ENCODE results near the gene PECR.

Gene PECR

DNA sequence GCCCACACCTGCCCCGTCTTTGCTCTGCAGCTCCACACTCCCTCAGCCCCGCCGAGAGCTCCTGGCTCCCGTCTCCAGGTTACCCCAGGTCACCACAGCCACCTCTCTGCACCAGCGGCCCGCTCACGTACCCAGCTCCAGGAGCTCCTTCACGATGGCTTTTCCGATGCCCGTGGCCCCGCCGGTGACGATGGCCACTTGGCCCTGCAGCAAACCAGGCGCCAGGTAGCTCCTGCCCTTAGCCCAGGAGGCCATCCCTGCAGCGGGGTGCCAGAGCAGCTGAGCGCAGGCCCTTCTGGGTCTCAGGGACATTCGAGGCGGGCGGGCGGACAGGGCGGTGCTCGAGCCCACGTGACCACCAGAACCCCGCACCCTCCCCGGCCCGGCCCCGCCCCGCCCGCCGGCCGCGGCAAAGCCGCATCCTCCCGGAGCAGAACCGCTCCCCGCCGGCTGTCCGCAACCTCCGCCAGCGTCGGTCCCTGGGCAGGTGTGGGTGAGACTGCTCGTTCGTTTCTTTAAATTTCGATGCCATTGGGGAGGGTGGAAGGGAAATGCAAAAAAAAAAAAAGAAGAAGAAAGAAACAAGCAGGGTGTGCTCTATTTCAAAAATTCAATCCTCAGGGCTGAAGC lies at the start of gene PECR, which contains the start of gene TMEM169:
Gene PECR, minus strand, starts transcription at position 323 of the 630 bp plus-strand sequence. Its CDS starts 68 bp downstream, at position 255.
Gene TMEM169, plus strand, starts transcription at position 433 of the 630 bp plus-strand sequence. CDS start 14,045 bp downstream, outside the sequence.
- DNase-seq (ENCODE audit: low read depth, low spot score) = no peak

DNA sequence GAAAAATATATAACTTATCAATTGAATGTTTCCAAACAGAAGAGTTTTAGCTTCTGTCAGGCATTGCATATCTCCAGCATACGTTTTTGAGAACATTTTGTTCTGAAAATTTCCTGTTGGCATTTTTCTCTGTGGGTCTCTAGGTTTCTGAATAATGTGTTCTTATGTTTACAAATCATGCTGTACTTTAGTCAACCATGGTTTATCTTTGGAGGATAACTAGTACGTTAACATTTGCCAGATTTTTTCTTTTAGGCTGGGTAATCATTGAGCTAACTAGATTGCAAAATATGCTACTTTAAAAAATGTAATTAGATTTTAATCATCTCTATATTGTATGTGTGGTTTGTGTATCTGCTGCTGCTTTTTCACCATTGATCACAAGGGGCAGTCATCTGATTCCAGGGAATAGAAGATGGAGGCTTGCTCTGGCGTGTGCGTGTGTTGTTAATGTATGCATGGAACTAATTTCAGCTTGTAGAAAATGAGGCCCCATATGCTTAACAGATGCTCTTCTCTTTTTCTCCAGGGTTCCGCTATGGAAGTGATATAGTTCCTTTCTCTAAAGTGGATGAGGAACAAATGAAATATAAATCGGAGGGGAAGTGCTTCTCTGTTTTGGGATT lies 48.9 kb upstream of the PECR start:
- no peak for DNase-seq (ENCODE audit: low read depth, low spot score)

DNA sequence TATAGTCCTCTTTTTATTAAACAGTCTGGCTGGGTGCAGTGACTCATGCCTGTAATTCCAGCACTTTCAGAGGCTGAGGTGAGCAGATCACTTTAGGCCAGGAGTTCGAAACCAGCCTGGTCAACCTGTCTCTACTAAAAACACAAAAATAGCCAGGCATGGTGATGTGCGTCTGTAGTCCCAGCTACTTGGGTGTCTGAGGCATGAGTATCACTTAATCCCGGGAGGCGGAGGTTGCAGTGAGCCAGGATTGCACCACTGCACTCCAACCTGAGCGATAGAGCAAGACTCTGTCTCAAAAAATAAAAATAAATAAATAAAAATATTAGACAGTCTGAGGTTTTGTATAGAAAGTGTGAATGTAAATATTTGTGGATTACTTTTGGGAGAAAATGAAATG lies 45.3 kb upstream of the PECR start:
- no peak for DNase-seq (ENCODE audit: low read depth, low spot score)

DNA sequence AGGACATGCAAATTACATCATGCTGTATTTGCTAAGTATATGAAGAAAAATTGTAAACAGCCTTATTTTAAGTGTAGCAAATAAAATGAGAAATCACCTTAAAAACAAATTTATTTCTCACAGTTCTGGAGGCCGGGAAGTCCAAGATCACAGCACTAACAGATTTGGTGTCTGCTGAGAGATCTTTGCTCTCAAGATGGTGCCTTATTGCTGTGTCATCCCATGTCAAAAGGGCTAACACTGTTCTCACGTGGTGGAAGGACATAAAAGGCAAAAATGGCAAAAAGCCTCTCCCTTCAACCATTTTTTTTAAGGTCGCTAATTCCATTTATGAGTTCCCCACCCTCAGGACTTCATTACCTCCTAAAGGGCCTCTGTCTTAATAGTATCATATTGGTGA lies 39.6 kb upstream of the PECR start:
- no peak for DNase-seq (ENCODE audit: low read depth, low spot score)

DNA sequence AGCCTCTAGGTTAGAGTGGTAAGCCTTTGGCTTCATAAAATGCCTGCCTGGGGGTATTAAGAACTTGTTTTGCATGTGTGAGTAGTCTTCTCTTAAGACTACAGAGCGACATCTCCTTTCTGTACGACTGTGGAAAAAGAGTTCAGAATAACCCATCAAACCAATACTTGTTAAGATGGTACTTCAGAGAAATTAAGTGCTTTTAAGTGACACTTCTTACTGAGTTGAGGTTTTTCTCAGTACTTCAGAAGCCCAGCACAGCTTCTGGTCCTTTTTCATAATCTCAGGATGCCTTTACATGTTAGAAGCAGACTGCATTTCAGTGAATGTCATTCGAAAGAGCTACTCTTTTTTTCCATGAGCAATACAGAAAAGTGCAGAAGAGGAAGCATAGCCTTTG lies 38.4 kb upstream of the PECR start:
- no peak for DNase-seq (ENCODE audit: low read depth, low spot score)

DNA sequence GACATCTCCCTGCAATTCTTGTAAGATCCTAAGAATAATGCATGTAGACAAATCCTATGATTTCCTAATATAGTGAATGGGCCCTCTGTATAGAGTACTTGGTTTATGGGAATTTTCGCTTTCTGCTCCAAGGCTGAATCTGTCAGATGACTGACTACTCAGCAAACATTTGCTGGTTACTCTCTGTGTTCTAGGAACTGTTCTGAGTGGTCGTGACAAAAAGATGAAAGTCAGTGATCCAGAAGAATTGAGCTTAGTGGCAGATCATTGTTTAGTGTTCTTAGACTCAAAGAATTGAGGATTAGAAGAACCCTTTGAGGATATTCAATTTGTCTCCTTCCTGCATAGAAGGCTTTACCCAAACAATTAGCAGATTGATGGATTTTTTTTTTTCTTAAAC lies 37.5 kb upstream of the PECR start:
- DNase-seq (ENCODE audit: low read depth, low spot score) = no peak

DNA sequence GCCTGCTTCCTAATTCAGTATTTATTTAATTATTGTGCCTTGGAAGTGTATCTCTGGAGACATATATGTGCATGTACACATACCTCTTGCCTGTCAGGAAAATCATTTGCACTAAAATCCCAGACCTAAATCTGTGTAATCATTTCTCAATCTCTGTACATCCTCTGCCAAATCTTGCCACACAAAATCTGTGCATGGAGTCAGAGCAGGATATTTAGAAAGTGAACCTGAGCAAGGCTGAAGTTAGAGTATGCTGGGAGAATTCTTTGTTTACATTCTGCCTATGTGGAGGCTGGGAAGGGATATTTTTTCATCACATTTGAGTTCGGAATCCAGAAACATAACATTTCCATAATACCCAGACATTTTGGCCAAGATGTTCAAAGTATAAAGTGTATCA lies 36.9 kb upstream of the PECR start:
- no peak for DNase-seq (ENCODE audit: low read depth, low spot score)

DNA sequence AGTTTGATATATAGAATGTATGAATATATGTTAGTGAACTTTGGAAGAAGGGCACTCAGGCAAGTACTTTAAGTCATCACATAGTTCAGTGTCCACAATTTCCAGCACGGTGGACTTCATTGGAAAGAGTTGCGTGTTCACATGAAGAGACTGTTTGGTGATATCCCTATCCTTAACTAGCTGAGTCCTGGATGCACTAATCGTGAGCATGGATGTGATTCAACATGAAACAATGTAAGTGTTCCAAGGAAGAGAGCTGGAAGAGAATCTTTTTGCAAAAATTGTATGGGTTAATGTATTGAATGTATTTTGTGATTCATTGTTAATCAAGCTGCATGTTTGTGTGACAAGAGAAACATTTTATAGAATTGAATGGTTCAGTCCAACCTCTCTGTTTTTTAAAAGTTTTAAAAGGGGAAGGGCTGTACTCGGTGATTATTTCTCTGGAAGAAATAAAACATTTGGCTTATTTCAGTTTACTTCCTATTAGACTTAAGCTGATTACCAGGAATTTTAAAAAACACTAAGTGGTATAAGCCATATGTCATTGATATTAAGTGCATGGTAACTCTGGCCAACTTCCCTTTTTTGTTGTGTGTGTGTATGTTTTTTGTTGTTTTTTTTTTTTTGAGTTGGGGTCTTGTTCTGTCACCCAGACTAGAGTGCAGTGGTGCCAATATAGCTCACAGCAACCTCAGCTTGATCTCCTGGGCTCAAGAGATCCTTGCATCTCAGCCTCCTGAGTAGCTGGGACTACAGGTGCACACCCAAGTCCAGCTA lies 36.1 kb upstream of the PECR start:
- DNase-seq (ENCODE audit: low read depth, low spot score) = no peak

DNA sequence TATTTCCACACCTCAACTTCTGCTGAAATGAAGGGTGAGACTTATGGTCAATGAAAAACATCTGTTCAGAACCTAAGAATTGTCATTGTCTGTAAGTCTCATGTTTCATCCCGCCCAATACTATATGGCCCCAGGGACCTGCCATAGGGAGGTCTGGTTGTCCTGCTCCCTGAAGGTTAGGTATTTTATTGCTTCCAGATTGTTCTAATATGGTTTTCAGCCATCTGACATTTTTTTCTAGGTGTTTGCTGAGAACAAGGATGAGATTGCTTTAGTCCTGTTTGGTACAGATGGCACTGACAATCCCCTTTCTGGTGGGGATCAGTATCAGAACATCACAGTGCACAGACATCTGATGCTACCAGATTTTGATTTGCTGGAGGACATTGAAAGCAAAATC lies 34.8 kb upstream of the PECR start:
- no peak for DNase-seq (ENCODE audit: low read depth, low spot score)

DNA sequence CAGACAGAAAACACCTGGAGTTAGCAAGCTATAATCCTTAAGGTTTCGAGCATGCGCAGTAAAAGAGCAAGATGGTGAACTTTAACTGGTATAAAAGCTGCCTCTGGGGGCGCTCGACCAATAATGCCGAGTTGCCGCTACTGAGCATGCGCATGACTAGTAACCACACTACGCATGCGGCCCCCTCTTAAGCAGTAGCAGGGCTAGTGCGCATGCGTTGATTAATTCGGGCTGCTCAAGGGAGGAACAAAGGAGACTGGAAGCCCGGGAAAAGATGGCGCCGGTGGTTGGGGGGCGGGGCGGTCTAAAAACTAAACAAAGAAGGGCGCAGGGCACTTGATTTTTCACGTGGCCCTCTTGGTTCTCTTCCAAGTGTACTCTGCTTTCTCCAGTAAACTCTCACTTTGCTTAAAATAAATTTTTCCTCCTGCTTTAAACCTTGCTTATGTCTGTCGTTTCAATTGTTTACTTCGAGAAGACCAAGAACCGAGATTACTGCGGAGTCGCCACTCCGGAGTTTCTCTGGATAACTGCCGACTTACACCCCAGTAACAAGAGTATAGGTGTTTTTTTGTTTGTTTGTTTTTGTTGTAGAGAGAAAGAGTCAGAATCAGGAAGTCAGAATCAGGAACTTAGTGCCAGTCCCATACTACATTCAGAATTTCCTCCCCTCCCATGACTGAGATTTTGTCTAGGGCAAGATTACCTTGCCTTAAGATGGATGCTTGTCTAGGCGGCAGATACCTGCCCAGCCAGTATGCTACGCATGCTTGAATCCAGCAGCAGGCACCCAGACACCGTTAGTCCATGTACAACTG lies 33.3 kb upstream of the PECR start:
- peak; percentile 95 for DNase-seq (ENCODE audit: low read depth, low spot score)

DNA sequence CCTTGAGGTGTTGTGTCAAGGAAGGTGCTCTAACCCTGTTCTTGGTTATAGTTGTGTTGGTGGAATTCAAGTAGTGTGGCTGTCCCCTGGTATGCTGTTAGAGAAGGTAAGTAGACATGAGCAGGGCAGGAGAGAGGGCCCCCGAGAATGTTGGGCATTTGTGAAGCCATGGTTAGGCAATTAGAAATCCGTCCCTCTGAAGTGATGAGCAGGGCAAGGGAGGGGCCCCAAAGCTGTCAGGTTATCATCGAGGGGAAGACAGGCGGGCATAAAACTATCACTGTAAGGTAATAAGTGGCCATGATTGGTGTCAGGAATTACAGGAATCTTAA lies 32.7 kb upstream of the PECR start:
- DNase-seq (ENCODE audit: low read depth, low spot score) = no peak

DNA sequence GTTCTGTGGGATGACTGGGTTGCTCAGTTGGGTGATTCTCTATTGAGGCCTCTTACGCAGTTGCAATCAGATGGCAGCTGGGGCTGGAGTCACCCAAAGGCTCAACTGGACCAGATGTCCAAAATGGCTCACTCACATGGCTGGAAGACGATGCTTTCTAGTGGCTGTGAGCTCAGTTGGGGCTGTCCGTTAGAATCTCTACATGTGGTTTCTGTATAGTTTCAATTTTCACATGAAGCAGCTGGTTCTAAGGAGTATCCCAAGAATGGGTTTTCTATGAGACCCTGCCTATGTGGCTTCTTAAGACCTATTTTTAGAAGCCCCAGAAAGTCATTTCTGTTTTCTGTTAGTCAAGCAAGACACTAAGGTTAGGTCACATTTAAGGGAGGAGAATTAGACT lies 32.0 kb upstream of the PECR start:
- no peak for DNase-seq (ENCODE audit: low read depth, low spot score)

DNA sequence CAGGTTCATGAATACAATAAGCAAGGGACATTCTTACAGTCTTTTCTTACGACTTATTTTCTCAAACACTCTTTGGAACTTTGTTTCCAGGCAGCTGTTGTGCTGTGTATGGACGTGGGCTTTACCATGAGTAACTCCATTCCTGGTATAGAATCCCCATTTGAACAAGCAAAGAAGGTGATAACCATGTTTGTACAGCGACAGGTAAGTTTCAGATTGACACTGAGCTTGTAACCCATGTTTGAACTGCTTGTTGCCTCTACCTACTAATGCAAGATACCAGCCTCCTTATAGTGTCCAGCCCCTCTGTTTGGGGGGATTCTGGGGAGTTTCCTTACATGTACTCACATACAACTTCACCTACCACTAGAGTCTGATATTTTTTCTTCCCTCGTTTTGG lies 31.3 kb upstream of the PECR start:
- no peak for DNase-seq (ENCODE audit: low read depth, low spot score)

DNA sequence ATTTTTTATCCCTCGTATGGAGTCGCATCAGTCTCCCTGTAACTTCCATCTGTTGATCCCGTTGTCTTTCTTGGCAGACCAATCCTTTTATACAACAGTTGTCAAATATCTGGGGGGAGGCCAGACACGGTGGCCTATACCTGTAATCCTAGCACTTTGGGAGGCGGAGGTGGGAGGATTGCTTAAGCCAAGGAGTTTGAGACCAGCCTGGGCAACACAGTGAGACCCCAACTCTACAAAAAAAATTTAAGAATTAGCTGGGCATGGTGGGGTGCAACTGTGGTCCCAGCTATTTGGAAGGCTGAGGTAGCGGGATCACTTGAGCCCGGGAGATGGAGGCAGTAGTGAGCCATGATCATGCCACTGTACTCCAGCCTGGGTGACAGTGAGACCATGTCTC lies 29.5 kb upstream of the PECR start:
- DNase-seq (ENCODE audit: low read depth, low spot score) = no peak

DNA sequence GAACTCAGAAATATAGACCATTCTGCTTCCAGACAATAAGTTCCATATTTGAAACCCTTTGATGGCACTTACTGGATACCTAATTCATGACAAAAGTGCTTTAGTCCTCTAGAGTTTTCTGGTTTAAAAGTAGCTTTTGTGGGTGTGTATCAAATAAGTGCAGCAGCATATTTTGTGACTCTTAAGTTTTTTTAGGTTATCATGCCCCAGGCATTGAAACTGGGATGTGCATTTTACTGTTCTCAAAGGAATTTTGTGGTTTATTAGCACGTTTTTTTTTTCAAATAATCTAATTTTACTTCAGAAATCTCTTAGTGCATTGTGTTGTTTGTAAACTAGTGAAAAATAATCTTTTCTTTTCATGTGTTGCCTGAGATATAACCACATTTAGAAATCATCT lies 29.0 kb upstream of the PECR start:
- DNase-seq (ENCODE audit: low read depth, low spot score) = no peak

DNA sequence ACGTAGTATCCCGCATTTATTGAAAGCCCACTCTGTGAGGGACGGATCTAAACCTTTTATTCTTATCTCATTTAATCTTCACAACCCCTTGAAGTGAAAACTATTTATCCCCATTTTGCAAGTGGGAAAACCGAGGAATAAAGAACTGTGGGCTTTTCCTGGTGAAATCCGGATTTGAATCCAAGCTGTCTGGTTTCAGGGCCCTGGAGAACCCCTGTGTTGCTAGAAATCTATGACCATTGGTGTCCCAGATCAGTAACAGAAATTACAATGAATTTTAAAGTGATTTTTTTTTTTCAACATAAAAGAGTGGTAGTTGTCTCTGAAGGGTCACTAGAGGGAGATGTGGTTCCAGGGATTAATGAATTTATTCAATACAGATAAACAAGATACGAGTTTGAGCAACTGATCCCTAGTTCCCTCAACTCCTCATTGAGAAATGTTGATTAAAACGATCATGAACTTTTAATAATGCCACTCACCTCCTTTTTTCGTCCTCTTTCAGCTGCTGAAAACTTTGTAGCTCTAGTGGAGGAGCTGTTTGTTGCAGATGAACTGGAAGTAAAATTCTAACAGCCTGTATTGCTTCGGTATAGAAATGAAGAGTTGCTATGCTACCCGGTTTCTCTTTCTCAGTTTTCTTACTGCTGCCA lies 28.5 kb upstream of the PECR start:
- DNase-seq (ENCODE audit: low read depth, low spot score) = no peak

DNA sequence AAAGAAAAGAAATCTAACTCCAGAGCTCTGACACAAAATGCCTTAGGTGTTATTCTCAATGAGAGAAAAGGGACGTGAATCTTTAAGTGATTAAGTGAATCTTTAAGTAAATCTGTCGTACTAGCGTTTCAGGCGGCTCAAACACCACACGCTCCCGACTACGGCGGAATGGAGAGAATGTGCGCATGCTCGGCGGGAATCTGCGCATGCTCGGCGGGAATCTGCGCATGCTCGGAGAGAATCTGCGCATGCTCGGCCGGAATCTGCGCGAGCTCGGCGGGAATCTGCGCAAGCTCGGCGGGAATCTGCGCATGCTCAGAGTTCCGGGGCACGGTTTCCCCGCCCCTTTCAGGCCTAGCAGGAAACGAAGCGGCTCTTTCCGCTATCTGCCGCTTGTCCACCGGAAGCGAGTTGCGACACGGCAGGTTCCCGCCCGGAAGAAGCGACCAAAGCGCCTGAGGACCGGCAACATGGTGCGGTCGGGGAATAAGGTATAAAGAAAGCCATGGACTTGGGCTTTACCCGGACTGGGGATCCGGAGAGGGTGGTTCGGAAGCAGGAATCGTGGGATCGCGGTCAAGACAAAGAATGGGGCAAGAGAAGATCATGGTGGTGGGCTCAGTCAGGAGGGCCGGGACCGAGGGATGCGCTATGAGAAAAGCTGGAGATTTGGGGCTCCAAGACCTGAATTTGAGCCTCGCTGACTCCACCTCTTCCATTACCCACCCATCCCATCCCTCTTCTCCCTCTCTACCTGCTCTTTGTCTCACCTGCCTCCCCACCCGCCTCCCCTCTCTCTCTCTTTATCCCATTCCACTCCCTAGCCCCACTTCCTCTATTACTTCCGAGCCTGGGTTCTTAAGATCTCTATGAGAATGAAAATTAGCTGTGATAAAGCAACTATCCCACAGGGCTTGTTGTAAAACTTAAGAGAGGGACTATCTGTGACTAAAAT lies 27.6 kb upstream of the PECR start, which contains the start of gene XRCC5:
Gene XRCC5, plus strand, starts transcription at position 382 of the 955 bp plus-strand sequence. Its CDS starts 89 bp downstream, at position 471.
- peak; percentile 94 for DNase-seq (ENCODE audit: low read depth, low spot score)

DNA sequence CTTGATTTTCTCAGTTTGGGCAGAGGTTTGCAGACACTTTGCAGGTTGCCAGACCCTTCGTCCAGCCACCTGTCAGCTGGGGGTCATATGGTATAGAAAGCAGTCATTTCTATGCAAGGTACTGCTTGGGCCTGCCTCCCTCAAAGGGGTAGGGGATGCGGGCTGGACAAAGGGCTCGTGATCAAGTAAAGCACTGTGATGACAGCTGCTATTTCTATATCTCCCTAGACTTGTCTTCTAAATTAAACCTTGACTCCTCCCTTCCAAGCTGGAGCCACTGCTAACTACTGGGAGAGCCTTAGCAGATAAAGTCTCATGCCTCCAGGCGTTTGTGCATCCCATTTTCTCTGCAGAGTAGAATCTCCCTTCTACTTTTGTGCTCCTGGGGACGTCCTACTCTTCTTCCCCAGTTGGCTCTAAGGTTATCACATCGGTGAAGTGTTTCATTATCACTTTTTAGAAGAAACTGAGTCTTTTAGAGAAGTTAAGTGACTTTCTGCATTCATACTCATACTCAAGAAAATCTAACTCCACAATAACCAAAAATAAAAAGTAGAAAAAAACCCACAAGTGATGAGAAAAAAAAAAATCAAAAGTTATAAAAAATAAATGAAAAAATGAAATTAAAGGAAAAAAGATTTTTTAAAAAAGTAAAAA lies 26.8 kb upstream of the PECR start:
- no peak for DNase-seq (ENCODE audit: low read depth, low spot score)

DNA sequence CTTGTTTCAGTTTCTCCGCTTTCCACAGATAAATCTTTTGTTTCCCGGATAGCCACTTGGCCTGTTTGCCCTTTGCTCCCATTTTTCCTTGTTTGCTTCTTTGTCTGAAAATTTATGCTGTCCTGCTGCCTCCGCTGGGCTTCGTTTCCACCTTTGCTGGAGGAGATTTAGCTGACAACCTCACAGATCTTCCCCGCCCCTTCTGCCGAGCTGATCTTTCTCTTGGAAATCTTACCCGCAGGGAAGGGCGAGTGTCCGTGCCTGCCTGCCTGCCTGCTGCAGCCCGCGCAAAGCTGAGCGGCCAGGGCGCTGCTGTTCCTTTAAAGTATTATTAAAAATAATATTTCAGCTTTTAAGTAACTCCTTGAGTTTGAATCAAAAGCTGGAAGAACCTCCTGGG lies 26.2 kb upstream of the PECR start:
- no peak for DNase-seq (ENCODE audit: low read depth, low spot score)

DNA sequence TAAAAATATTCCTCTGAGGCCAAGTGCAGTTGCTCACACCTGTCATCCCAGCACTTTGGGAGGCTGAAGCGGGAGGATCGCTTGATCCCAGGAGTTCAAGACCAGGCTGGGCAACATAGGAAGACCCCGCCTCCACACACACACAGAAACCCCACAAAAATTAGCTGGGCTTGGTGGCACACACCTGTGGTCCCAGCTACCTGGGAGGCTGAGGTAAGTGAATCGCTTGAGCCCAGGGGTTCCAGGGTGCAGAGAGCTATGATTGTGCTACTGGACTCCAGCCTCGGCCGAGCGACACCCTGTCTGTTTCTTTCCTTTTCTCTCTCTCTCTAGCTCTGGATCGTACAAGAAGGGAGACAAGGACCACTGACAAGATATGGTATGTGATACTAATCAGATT lies 25.7 kb upstream of the PECR start:
- no peak for DNase-seq (ENCODE audit: low read depth, low spot score)

Measured in brain pericyte (primary cell).